GM21367 (cell line): ENCODE results near the gene ANKRD12.
A peak's percentile ranks its signal among the peaks of the same experiment; 100 is the strongest.
"Not testable (repeated sequence)": the region's sequence is repeated elsewhere in the genome, so short reads cannot be mapped to it uniquely, and the experiment has no call there.

ENCODE experiments used
- ATAC-seq: cut with Tn5 transposase; IDR thresholded peaks from one replicate; pipeline ENCODE4 v1.9.1; 2021; ENCODE audit not compliant: unreplicated experiment

Gene ANKRD12

GRCh38 chr18:9136315-9137155, at the start of gene ANKRD12:
TSS of gene ANKRD12 (plus strand) at chr18:9136781. CDS start at chr18:9182433, 45,652 bp downstream.
- peak; percentile 66 for ATAC-seq

GRCh38 chr18:9087144-9087543, 49.4 kb upstream of the ANKRD12 start:
- ATAC-seq: no peak

DNA sequence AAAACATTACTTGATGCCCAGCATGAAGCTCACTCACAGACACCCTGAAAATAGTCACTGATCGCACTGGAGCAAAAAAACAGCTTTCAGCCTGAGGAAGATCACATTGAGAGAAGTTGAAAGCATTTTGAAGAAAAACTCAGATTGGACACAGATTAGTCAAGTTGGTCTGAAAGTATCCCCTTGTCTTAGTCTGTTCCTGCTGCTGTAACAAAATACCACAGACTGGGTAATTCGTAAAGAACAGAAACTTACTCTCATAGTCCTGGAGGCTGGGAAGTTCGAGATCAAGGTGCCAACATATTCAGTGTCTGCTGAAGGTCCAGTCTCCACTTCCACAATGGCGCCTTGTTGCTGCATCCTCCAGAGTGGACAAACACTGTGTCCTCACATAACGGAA, 48.3 kb upstream of the ANKRD12 start:
- ATAC-seq: no peak

DNA sequence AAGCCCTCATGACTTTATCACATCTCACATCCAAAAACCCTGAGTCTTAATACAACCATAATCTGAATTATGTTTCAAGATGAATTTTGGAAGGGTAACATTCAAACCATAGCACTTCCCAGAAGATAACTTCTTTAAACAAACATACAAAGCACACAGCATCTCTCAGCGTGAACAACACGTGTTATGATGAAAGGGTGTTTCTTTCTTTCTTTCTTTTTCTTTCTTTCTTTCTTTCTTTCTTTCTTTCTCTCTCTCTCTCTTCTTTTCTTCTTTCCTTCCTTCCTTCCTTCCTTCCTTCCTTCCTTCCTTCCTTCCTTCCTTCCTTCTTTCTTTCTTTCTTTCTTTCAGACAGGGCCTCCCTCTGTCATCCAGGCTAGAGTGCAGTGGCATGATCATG, 47.9 kb upstream of the ANKRD12 start:
- not testable (repeated sequence) for ATAC-seq

GRCh38 chr18:9090578-9090977, 46.0 kb upstream of the ANKRD12 start:
- no peak for ATAC-seq

- no peak for ATAC-seq
These were observed 45.5 kb upstream of the ANKRD12 start for GRCh38 chr18:9091066-9091476.

DNA sequence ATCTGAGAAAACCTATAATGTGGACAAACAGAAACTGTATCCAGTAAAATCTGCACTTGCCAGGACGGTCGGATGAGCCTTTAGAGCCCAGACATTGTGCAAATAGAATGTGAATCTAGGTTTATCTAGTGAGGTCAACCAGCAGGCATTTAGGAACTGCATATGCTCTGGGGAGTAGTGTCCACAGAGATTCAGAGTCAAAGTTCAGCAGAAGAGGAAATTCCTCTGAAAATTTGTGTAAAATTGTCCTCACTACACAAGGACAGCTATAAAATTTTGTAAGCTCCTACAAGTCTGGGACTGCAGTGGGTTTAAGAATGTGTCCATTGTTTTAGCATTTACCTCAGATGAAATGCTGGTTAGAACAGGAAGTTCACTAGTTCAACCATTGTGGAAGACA, 43.9 kb upstream of the ANKRD12 start:
- ATAC-seq: no peak

DNA sequence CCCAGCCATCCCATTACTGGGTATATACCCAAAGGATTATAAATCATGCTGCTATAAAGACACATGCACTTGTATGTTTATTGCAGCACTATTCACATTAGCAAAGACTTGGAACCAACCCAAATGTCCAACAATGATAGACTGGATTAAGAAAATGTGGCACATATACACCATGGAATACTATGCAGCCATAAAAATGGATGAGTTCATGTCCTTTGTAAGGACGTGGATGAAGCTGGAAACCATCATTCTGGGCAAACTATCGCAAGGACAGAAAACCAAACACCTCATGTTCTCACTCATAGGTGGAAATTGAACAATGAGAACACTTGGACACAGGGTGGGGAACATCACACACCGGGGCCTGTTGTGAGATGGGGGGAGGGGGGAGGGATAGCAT, 43.5 kb upstream of the ANKRD12 start:
- ATAC-seq: not testable (repeated sequence)

- ATAC-seq: no peak
These were observed 42.0 kb upstream of the ANKRD12 start for GRCh38 chr18:9094307-9095226.

DNA sequence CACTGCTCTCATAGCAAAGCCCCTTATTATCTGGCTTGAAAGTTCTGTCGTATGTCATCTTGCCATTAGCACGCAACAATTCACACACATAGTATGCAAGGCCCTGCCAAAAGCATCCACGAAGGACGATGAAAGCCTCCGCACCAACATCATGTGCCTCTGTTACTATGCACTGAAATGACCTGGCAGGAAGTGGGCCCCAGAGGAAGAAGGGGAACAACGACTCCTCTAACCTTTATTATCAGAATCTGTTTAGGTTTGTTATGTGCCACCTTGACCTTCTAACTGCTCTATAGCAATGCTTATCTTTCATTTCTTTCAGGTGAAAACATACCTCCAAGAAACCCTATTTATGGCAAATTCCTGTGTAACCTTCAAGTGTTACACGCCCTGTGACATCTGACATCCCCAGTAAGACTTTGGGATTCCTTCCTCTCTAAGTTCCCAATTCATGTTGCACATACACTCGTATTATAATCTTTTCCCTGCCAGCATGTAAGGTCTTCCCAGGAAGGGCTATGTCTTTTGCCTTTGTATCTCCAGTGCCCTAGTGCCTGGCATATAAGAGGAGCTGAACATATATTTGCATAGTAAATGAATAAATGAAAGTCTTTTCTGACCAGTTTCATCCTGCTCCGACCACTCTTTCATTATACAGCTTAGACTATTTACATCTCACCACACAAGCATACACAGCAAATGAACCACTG, 41.1 kb upstream of the ANKRD12 start:
- ATAC-seq: peak; percentile 85

DNA sequence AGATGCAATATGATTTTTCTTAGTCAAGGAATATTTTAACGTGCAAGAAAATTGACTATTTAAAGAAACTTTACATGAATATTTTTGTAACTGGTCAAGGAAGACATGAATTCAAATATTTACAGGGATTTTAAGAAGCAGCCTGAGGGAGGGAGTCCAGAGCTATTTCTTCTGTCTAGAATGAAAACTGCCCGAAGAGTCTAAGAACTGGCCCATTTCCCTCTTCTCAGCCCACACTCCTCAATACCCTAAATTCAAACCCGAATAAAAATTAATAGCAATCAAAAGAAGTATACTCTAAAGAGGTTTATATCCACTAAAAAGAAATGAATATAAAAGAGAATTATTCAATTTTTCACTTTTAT, 40.6 kb upstream of the ANKRD12 start:
- ATAC-seq: peak; percentile 12

- no peak for ATAC-seq
These were observed 39.9 kb upstream of the ANKRD12 start for GRCh38 chr18:9096685-9097084.

- ATAC-seq: no peak
These were observed 39.2 kb upstream of the ANKRD12 start for GRCh38 chr18:9097349-9097748.

DNA sequence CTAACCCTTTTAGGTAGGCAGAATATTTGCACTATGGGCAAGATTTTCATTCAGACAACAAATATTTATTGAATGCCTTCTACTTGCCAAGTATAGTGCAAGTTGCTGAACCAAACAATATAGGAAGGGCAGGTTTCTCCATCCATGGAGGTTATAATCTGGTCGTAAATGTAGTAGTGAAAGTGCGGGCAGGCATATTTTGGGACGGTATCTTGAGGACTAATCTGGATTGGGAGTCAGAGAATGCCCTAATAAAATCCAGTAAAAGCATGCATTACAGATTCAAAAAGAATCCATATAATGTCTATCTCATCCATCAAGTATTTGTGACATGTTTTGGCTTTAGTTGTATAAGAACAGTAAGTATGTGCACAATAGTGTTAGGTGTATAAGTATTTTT, 35.8 kb upstream of the ANKRD12 start:
- no peak for ATAC-seq

- ATAC-seq: peak; percentile 7
These were observed 34.7 kb upstream of the ANKRD12 start for GRCh38 chr18:9101730-9102507.

- peak; percentile 80 for ATAC-seq
These were observed 33.8 kb upstream of the ANKRD12 start, which contains the start of gene NDUFV2 for GRCh38 chr18:9102508-9103375. TSS of gene NDUFV2 (plus strand) at chr18:9102699. CDS start at chr18:9102744, 45 bp downstream.

- ATAC-seq: no peak
These were observed 33.2 kb upstream of the ANKRD12 start for GRCh38 chr18:9103376-9103873.

DNA sequence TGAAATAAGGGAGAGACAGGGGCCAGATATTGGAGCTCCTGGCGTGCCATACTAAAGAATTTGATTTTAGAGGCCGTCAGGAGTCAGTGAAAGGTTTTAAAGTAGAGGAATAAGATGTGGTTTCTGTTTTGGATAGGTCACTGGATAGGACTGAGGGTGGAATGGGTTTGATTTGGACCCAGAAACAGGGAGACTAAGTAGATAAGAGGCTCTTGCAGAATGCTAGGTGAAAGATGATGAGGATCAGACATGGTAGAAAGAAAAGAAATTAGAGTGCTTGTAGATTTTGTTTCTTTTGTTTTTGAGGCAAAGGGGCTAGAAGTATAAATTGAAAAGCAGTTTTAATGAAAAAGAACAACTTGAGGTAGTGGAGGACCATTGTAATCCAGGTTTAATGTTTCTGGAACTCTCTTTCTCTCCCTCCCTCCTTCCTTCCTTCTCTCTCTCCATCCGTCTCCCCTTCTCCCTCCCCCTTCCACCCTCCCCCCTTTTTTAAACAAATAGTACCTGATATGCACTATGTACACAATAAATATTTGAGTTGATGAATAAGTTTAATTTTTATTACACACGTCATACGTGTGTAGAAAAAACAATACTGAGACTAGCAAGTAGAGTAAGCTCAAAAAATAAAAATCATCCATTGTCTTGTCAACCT, 32.2 kb upstream of the ANKRD12 start:
- no peak for ATAC-seq

DNA sequence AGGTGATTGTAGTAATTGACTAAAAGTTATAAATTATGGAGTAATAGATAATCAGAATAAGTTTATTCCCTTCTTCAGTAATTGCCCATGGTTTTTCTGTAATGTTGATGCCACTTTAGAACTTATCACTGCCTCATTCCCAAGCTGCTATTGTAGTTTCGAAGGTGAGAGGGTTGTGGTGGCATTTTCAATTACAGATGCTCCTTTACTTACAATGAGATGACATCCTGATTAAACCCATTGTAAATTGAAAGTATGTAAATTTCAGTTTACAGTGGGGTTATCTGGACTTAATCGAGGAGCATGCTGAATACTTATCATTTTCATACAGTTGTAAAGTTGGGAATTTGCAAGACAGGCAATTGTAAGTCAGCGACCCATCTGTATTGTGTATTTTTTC, 31.2 kb upstream of the ANKRD12 start:
- no peak for ATAC-seq
